GM19025 (cell line): ENCODE results near the gene CAPN14.

Experiments
- ATAC-seq: cut with Tn5 transposase; IDR thresholded peaks from one replicate; pipeline ENCODE4 v1.9.1; 2021; ENCODE audit warnings: mild to moderate bottlenecking, low read depth, moderate library complexity; ENCODE audit not compliant: unreplicated experiment

Gene CAPN14

DNA sequence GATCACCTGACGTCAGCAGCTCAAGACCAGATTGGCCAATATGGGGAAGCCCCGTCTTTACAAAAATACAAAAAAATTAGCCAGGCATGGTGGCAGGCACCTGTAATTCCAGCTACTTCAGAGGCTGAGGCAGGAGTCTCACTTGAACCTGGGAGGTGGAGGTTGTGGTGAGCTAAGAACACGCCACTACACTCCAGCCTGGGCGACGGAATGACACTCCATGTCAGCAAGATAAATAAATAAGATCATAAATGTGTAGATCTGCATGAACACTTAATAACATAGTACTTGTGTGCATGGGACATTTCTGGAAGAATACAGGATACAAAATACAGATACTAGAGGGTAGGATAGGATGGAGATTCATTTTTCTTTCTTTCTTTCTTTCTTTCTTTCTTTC is 25.7 kb upstream of the CAPN14 start:
- ATAC-seq = no peak

DNA sequence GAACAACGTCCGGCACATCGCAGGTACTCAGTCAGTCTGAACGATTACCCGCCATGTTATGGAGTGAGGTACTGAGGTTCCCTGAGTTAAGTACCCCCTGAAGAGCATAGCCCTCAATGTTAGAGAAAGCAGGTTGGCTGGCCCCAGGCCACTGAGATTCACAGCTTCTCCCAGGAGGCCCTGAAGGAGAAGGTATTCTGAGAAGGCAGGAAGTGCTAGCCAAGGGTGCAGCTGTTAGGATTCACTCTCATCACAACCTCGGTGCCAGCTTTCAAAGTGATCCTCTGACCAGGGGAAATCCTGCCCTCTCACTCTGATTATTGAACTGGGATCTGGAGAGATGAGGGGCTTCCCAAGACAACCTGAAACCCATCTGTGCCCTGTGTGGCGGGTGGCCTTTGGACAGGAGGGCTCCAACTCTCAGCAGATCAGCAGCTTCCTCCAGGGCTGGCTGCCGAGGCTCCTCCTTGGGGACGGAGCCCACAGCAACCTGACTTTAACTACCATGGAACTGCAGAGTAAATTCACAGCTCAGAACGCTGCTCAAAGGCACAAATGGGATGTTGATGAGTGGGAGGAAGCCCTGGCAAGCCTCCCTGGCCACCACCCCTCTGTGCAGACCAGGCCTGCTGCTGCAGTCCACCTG is 24.4 kb upstream of the CAPN14 start:
- ATAC-seq = no peak

DNA sequence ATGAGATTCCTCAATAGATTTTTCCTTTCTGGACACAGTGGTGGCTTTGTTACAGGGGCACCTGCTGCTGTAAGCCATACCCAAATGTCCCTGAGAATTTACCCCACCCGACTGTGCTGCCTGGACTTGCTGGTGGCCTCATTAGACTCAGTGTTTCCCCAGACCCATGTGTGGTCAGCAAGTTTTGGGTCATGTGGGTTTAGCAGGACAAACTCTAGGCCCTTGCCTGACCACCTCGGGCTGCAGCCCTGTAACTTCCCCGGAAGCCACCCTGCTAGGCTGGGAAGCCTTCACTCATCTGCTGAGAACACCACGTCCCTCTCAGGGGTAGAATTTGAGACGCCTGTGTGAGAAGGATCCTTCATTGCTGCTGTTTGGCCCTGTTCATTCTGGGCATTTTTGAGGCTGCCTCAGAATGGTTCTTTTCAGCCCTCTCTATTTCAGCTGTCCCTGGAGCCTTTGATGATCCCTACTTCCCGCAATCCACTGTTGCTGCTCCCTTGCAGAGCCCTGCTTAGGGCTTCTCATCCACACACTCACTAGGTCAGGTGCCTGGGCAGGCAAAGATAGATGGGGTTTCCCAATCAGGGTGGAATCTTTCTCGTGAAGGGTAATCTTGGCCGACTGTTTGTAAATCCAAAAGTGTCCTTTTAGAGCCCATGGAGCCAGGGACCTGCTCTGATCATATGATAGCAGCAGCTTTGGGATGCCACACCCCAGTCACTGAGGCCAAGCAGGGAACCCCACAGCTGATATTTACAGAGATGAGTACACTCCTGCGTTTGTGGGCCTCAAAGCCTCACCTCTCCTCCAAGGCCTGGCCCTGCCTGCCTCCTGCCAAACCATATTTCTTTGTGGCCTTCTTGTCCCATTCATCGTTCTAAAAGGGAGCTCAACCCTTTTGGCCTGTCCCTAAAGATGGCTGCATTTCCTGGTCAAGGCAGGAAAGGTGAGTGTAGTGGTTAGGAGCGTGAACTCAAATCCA is 23.4 kb upstream of the CAPN14 start:
- ATAC-seq = no peak

DNA sequence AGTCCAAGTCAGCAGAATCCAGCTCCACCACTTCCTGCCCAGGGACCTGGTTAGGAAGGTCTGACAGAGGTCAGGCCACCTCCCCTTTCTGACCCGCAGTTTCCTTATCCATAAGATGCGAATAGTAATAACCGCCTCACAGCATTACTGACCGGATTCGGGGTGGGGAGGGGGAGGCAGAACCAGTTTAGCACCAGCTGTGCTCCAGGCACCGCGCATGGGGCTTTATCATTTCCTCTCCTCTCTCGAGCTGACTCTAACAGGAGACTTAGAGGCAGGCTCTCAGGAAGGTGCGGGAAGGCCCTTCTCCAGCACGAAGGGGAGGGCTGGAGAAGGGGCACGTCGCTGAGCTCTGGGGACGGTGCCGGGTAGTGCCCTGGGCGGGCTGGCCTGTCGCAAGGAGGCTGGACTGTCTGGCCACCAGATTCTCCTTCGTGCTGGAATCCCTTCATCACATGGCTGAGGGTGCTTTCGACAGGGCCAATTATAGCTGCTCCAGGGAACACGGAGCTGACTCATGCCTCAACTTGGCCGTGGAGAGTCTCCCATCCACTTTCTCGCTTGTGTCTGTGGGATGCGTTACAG is 22.4 kb upstream of the CAPN14 start:
- no peak for ATAC-seq

DNA sequence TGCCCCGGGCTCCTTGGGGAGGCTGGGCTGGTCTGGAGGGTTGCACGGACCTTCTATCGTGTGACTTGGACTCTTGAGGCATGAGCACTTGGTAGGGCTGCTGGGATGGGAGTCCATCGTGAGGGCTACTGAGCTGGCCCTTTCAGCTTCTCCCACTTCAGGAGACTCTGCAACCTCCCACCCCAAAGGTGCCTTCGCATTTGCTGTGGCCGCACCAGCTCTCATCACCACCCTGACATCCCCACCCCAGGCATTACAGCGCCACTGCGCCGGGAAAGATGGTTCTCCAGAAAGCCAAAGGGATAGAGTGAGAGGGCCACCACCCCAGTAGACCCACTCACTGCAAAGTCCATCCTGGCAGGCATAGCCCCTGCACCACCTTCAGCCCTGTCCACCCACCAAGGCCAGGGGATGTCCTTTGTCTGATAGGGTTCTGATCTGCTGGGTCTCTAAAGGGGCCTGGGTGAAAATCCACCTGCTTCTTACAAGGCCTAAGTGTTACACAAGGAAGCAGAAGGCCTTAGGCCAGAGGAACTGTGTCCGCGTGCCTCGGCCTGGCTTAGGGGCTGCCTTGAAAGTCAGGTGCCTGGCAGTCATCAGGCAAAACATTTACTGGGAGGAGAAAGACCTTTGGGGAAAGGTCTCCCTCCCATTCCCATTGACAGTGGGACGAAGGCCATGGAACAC is 21.7 kb upstream of the CAPN14 start:
- no peak for ATAC-seq

DNA sequence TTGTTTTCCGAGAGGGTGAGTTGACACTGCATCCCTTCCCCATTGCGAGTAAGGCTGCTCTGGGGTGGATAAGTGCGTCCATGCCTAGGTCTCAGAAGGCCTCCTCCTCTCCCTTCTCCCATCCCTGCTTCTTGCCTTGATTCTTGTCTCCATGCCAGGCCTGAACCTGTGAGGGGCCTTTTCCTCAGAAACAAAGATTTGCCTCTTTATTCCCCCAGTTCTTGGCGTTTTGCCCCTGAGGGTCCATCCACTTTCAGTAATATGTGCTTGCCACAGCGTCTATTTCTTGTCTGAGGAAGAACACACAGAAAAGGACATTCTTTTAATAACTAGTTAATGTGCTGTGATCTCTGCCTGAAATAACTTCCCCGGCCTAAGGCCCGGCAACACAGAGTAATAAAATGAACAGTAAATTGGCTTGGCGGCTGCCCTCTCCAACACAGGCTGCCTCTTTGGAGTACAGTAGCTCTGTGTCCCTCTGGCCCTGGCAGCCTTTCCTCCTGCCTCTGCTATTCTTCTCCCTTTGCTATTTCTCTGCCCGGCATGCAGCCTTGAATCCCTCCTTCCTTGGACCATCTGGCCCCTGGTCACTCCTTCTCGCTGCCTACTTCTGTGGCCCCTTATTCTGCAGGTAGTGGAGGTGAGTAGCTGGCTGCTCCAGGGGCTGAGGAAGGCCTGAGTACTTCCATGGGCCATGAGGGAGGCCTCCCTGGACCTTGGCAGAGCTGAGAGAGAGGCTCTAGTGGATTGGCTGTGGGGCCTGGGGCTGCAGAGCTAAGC is 21.0 kb upstream of the CAPN14 start:
- no peak for ATAC-seq

DNA sequence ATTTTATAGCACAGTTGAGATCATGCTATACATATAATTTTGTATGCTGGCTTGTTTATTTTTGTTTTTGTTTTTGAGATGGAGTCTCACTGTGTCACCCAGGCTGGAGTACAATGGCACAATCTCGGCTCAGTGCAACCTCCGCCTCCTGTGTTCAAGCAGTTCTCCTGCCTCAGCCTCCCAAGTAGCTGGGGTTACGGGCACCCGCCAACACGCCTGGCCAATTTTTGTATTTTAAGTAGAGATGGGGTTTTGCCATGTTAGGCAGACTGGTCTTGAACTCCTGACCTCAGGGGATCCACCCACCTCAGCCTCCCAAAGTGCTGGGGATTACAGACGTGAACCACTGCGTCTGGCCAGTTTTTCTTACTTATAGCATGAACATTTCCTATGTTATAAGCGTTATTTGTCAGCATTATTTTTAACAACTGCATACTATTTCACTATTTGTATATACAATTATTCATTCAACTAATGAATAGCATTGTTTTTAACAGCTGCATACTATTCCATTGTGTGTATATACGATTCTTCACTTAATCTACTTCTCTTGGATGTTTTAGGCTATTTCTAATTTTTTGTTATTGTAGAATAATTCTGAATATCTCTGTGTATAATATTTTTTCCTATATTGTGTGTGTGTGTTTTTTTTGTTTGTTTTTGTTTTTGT is 20.2 kb upstream of the CAPN14 start:
- no peak for ATAC-seq

DNA sequence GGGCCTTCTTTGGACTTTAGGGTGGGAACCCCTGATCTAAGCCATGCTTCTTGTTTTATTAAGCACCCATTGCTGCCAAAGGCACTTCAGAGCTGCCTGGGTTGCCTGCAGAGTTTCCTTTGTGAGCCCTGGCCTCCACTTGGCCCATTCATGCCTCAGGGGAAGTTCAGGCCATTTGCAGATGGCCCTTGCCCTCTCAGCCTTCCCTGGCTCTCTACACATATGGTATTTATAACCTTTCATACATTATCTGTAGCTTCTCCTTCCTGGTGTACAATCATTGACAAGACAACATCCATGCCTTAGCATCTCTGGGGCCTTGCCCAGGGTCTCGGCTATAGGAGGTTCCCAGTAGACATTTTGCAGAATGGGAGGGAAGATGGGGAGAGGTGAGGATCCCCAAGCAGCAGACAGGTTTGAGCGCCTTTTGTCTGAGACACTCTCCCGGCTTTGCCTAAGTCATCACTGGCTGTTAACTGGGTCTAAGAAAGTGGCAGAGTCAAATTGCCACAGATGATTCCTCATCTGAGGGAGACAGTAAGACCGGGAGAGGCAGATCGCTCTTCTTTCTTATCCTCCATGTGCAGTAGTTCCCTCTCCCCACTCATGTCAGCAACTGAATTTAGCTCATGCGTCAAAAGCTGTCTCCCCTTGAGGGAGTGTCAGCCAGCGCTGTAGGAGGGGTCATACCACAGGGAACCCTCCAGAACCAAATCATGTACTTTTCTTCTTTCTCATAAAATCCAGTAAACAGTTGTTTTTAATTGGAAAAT is 19.3 kb upstream of the CAPN14 start:
- ATAC-seq = no peak

DNA sequence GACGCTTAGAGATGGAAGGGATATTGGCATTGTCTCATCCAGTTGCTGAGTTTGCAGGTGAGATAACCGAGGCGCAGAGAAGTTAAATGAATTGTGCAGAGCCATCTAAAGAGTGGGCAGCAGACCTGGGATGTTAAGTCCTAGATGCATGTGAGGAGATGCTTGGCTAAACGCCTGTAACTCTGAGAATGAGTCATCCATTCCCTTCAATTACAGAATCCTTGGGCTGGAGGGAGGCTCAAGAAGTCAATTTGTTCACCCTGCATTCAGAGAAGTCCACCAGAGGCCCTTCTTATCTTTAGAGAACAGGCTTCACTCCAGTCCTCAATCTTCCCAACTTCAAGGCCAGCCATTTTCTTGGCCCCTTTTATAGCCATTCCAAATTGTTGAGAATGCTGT is 18.2 kb upstream of the CAPN14 start:
- no peak for ATAC-seq

DNA sequence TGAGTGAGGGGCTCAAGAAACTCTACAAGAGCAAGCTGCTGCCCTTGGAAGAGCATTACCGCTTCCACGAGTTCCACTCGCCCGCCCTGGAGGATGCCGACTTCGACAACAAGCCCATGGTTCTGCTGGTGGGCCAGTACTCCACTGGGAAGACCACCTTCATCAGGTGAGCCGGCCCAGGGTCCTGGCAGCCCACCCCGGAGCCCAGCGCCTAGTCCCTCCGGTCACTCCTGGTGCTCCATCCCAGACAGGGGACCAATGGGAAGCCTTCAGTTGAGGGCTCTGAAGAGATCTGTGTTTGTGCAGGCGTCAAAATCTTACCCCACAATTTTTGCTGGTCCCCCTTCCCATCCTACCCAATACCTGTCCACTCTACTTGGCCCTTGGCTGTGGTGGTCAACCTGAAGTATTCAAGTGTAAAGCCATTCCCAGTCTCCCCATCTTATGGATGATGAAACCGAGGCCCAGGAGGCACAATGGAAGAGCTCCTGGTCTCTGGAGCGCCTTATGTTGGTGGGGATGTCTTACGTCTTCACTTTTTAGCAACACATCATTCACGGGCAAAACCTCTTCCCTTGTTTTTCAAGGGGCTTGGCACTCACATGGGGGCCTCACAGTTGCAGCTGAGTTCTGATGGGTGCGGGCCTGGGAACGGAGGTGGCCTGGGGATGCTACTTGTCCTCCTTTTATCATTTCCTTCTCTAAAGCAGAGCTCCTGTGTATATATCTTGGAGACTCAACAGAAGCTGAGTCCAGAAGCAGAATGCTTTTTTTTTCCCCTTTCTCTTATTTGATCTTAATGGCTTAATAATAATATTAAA is 17.6 kb upstream of the CAPN14 start:
- ATAC-seq = no peak

DNA sequence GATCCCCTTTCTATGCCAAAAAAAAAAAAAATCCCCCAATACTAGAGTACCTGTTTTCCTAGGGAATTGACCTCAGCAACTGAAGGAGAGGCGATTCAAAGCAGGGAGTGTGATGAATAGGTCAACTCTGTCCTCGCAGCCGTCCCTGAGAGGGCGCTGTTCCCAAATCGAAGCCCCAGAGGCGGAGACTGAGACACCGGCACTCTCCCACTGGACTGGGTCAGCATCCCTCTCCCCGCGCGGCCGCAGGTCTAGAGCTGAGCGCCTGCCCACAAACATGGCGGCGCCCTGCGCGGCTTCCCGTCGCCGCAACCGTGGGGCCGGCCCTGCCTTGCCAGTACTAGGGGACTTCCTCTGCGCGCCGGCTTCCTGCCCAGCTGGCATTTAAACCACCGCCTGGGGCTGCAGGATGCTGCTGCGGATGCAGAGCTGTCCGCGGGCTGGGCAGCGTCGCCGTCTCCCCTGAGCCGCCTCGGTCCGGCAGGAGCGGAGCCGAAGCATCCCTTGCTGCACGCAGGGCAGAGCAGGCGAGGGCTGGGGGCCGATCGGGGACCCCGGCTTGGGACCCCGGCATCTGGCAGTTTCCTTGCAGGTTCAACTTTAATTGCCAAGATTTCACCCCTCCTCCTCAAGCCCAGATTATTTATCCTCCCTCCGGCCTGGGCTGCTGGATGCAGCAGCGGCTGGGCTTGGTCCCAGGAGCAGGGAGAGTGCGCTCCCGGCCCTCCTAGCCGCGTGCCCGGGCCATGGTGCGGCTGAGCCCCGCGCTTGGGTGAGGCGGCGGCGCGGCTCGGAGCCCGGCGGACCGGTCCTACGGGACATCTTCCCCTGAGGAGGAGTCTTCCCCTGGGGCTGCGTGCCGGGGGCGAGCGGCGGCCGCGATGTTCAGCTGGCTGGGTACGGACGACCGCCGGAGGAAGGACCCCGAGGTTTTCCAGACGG is 16.7 kb upstream of the CAPN14 start, which contains the start of gene EHD3:
EHD3 (plus strand) TSS at position 412 of the 942 bp plus-strand sequence; CDS start at position 882, 470 bp downstream.
- ATAC-seq = peak; percentile 93

DNA sequence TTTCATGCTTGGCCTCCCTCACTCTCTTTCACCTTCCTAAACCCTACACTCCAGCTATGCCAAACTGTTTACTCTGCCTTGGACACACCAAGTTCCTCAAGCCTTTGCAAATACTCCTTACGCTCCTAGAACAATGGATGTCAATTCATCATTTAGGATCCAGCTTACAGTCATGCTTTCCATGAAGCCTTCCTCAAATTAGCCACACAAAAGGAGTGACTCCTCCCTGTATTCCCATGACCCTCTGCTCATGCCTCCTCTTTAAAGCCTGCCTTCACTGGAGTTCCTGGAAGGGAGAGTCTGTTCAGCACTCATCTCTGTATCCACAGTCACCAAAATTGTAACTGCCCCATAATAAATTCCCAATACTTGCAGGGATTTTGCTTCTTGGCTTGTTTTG is 15.9 kb upstream of the CAPN14 start:
- no peak for ATAC-seq

DNA sequence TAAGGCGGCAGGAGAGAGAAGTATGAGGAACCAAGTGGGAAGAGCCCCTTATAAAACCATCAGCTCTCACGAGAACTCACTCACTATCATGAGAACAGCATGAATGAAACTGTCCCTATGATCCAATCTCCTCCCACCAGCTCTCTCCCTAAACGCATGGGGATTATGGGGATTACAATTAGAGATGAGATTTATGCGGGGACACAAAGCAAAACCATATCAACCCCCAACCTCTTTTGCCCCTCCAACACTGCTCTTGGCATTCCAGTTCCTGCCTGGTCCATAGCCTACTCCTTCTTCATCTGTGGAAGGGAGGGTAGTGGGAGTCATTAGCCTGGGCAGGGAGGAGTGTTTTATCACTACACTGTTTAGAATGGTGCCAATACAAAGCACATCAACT is 15.3 kb upstream of the CAPN14 start:
- no peak for ATAC-seq

DNA sequence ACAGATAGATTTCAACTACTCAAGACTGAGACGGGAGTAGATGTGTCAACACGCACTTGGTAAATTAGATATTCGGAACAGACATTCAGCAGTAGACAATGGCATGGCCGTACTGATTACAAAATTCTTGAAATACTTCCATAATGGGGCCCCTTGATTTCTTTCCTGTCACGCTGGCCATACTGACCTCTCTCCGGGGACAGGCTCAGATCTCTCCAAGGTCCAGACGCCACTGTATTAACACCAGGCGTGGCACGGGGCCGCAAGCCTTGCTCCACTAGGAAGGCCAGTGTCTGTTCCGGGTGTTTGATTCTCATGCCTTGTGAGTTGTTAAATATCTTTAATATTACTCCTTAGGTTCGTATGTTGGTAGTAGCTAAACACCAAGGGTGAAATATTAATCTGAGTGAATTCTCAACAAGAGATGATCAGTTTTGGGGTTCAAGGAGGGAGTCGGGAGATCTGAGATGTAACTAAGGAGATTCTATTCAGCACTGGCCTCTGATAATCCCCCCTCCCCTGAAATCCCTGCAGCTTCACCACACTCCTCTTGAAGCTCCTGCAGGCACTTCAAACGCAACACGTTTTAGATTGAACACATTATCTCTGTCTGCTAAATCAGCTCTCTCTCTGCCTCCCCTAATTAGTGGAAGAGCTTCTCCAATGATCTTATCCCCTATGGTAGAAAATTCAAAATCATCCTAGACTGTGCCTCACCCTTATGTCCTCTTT is 14.4 kb upstream of the CAPN14 start:
- no peak for ATAC-seq

DNA sequence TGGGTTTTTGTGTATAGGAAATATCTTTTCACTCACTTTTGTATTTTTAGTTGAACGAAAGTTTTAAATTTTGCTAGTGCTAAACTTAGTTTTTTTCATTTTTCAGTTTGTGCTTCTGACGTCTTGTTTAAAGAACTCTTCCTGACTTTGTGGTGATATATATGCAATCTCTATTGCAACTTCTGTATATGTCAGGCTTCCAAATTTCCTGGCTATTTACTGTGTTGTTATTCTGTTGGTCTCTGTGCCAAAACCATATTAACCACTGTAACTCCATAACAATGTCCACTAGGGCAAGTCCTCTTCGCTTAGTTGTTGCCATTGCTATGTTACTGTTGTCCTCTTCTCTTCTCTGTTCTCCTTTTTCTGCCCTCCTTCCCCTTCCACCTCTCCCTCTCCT is 13.4 kb upstream of the CAPN14 start:
- no peak for ATAC-seq

DNA sequence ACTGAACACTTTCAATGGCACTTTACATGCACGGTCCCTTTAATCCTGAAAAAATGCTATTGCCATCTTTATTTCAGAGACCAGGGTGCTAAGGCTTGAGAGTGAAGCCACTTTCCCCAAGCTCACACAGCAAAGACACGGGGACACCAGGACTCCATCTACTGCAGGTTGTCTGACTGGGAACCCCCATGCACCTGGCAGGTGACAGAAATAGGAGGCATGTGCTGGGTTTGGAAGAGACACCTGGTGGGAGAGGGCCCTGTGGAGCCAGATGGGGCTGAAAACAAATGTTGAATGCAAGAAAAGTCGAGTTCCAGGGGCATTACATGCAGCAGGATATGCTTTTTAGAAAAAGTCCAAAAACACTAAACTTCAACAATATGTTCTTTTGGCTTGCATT is 11.4 kb upstream of the CAPN14 start:
- no peak for ATAC-seq
